Left lung (tissue), 10 donors: ENCODE measurements around the gene PPP3R1. TPM values are rescaled to one million over a fixed set of nuclear protein-coding genes. Genes with fewer than 3 reads are reported as not detected.

ENCODE experiments used
- ATAC-seq: fragments of 200-7000 bp; cut with Tn5 transposase; one replicate; pipeline ENCODE4 v1.9.1; 2020; ENCODE audit warnings: moderate library complexity
- DNase-seq, 4 donors: peaks; one replicate each; pipeline ENCODE4 v3.0.0-alpha.2; 2013 to 2020
- H3K27ac ChIP-seq, 2 donors: fragments of 200-600 bp; sonication (generic) in 1 of 2; one replicate each; pipeline versions ENCODE4 v1.5.0 to v1.8.0; 2020 to 2021
- H3K27me3 ChIP-seq, 2 donors: fragments of 200-600 bp; sonication (generic) in 1 of 2; one replicate each; pipeline versions ENCODE4 v1.5.0 to v1.8.0; 2020 to 2021
- H3K36me3 ChIP-seq, 2 donors: fragments of 200-600 bp; sonication (generic) in 1 of 2; one replicate each; pipeline versions ENCODE4 v1.5.0 to v1.8.0; 2020 to 2021
- H3K4me1 ChIP-seq, 2 donors: fragments of 200-600 bp; one replicate each; pipeline ENCODE4 v1.8.0; 2021
- H3K4me3 ChIP-seq, 2 donors: fragments of 200-600 bp; sonication (generic) in 1 of 2; one replicate each; pipeline versions ENCODE4 v1.5.0 to v1.8.0; 2020 to 2021; ENCODE audit warnings: mild to moderate bottlenecking in 1 of 2
- H3K9me3 ChIP-seq, 2 donors: fragments of 200-600 bp; sonication (generic) in 1 of 2; one replicate each; pipeline versions ENCODE4 v1.5.0 to v1.8.0; 2020 to 2021
- CTCF ChIP-seq, 2 donors: fragments of 200-600 bp; sonication (generic) in 1 of 2; IDR thresholded peaks; one replicate each; pipeline versions ENCODE4 v1.5.0 to v1.8.0; 2021; ENCODE audit warnings: antibody characterized with exemption in 2 of 2
- intact Hi-C, 2 donors: fragments of 100-400 bp; cut with DNase I; formaldehyde crosslinking; loops; one replicate each; pipeline versions ENCODE4 v1.11.2 to v1.14.2; 2022
- polyA plus RNA-seq, 6 donors: library from polyadenylated mRNA; unstranded; fragments of 120-200 nt; gene quantifications; one replicate each; pipeline ENCODE4 v1.2.1, GENCODE V29; 2013; ENCODE audit not compliant: insufficient read length in 6 of 6
- total RNA-seq, 2 donors: library from RNA; stranded (reverse); fragmentation: NEBNext Ultra II Directional; extraction: Animal tissue kit (Norgen Biotek cat#: 25700); gene quantifications; one replicate each; pipeline ENCODE4 v1.2.1, GENCODE V29; 2021
- donor health status: DM: no; HTN: yes; CAD: no.
- donor health status: DM: no; HTN: no; CAD: no.

The PPP3R1 gene
- total and polyA plus RNA-seq, 8 donors = 50.2 to 74.2 (median 66.9) TPM

DNA sequence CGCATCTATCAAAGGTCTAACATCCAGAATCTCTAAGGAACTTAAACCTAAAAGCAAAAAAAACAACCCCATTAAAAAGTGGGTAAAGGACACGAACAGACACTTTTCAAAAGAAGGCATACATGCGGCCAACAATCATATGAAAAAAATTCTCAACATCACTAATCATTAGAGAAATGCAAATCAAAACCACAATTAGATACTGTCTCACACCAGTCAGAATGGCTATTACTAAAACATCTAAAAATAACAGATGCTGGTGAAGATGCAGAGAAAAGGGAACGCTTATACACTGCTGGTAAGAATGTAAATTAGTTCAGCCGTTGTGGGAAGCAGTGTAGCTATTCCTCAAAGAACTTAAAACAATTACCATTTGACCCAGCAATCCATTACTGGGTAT lies 38.0 kb downstream of the PPP3R1 start:
- intact Hi-C loops = no loop called here
- Histone ChIP-seq H3K4me3 (no peak overlapping the region), H3K36me3 (peaks cover 0 to 20% of the 10 kb centered on the region in 2 donors), H3K4me1 (peaks cover 13 to 26% of the 10 kb centered on the region in 2 donors), H3K9me3 (no peaks in the 10 kb centered on the region), H3K27ac (no peak overlapping the region), H3K27me3 (no peaks in the 10 kb centered on the region)
- no peak for DNase-seq
- no peak for ATAC-seq
- no peak for TF ChIP-seq CTCF (IDR thresholded peaks at IDR 0.05)

GRCh38 chr2:68206793-68207192 lies 45.5 kb downstream of the PPP3R1 start:
- H3K27ac ChIP-seq = peak overlapping the region in 1 of 2 donors; percentile 26
- ATAC-seq (peak; percentile 64), DNase-seq (no peak)
- intact Hi-C loops = no loop called here
- no peak for TF ChIP-seq CTCF (IDR thresholded peaks at IDR 0.05)
- H3K9me3 ChIP-seq = no peaks in the 10 kb centered on the region
- H3K4me3 ChIP-seq = no peak overlapping the region
- H3K27me3 ChIP-seq = no peaks in the 10 kb centered on the region
- peaks cover 0 to 13% of the 10 kb centered on the region in 2 donors for H3K36me3 ChIP-seq
- H3K4me1 ChIP-seq = peaks cover 0 to 42% of the 10 kb centered on the region in 2 donors

DNA sequence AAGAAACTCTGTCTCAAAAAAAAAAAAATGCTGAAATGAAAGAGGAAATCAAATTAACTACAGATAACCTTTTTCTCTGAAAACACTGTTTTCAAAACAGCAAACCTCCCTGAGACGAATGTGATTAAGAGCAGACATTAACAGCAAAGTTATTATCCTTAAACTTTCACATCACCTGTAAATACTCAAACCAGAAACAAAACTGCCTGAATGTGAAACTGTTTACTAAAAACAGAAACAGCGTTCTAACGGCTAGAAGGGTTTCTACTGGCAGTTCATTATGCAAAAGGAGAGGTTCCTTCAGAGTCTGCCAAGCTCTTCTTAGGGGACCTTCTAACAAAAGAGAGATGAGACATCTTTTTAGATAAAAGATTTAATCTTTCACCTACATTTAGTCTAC lies 48.7 kb downstream of the PPP3R1 start:
- Histone ChIP-seq H3K9me3 (no peaks in the 10 kb centered on the region), H3K4me1 (peaks cover 0 to 48% of the 10 kb centered on the region in 2 donors), H3K4me3 (no peak overlapping the region), H3K36me3 (peaks cover 0 to 10% of the 10 kb centered on the region in 2 donors), H3K27ac (no peak overlapping the region), H3K27me3 (no peaks in the 10 kb centered on the region)
- ATAC-seq = no peak
- intact Hi-C loops = no loop called here
- no peak for TF ChIP-seq CTCF (IDR thresholded peaks at IDR 0.05)
- no peak for DNase-seq

GRCh38 chr2:68200157-68200787 lies 52.1 kb downstream of the PPP3R1 start:
- peaks cover 0 to 3% of the 10 kb centered on the region in 2 donors for H3K36me3 ChIP-seq
- intact Hi-C loops = no loop called here
- H3K27ac ChIP-seq = peak overlapping the region in 1 of 2 donors; percentile 4
- peaks cover 8 to 38% of the 10 kb centered on the region in 2 donors for H3K4me1 ChIP-seq
- DNase-seq = no peak
- no peaks in the 10 kb centered on the region for H3K9me3 ChIP-seq
- no peak for ATAC-seq
- no peaks in the 10 kb centered on the region for H3K27me3 ChIP-seq
- no peak for TF ChIP-seq CTCF (IDR thresholded peaks at IDR 0.05)
- no peak overlapping the region for H3K4me3 ChIP-seq

DNA sequence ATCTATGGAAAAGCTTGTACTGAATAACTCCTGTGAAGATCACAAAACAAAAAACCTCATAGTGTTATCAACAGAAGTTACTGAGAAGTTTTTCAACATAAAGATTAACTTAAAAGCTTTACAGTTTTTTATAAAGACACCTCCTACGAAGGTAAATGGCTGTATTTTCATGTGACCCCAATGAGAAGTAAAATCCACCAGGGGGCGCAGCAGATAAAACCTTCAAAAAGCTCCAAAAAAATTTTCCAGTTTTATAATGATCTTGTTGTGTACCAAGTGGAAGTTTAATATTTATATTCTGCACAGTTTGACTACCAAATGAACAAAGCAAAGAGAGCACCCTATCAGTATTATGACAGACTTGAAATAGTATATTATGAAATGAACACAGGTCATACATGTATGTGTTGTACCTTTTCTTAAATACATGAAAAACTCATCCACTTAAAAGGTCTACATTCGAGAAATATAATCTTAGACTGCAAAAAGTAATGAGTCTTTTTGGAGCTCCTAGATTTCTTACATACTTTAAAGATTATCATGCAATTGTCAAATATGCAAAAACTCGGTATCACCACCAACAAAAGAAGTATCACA lies 56.1 kb downstream of the PPP3R1 start:
- H3K27me3 ChIP-seq = no peaks in the 10 kb centered on the region
- ATAC-seq = peak; percentile 71
- DNase-seq = peak in 2 of 4 donors; percentile 20 to 55
- no peaks in the 10 kb centered on the region for H3K36me3 ChIP-seq
- peaks cover 16 to 45% of the 10 kb centered on the region in 2 donors for H3K4me1 ChIP-seq
- no peak overlapping the region for H3K4me3 ChIP-seq
- no peaks in the 10 kb centered on the region for H3K9me3 ChIP-seq
- intact Hi-C loops = loop anchor here in 1 of 2 donors (10.0 kb wide), 1 partner anchor 49 kb away; no protein-coding TSS in a partner anchor
- TF ChIP-seq CTCF (IDR thresholded peaks at IDR 0.05) = peak in 1 of 2 donors; percentile 73
- no peak overlapping the region for H3K27ac ChIP-seq
